Measurements from ENCODE around the gene CNN1.
"Not testable (repeated sequence)": the region's sequence is repeated elsewhere in the genome, so short reads cannot be mapped to it uniquely, and the experiment has no call there.

DNA sequence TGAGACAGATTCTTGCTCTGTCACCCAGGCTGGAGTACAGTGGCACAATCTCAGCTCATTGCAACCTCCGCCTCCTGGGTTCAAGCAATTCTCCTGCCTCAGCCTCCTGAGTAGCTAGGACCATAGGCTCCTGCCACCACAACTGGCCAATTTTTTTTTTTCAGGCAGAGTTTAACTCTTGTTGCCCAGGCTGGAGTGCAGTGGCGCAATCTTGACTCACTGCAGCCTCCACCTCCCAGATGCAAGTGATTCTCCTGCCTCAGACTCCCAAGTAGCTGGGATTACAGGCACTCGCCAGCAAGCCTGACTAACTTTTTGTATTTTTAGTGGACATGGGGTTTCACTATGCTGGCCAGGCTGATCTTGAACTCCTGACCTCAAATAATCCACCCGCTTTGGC, 35.1 kb downstream of the CNN1 start:
- TF ChIP-seq, protein P1, sequence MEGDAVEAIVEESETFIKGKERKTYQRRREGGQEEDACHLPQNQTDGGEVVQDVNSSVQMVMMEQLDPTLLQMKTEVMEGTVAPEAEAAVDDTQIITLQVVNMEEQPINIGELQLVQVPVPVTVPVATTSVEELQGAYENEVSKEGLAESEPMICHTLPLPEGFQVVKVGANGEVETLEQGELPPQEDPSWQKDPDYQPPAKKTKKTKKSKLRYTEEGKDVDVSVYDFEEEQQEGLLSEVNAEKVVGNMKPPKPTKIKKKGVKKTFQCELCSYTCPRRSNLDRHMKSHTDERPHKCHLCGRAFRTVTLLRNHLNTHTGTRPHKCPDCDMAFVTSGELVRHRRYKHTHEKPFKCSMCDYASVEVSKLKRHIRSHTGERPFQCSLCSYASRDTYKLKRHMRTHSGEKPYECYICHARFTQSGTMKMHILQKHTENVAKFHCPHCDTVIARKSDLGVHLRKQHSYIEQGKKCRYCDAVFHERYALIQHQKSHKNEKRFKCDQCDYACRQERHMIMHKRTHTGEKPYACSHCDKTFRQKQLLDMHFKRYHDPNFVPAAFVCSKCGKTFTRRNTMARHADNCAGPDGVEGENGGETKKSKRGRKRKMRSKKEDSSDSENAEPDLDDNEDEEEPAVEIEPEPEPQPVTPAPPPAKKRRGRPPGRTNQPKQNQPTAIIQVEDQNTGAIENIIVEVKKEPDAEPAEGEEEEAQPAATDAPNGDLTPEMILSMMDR (IDR thresholded peaks at IDR 0.05): not testable (repeated sequence)
- TF ChIP-seq POLR2A (IDR thresholded peaks at IDR 0.05): not testable (repeated sequence)

Measured in heart left ventricle (tissue), 13 donors.